H9 (cell line): Measurements from ENCODE around the gene MRPL40. TPM values are rescaled to one million over a fixed set of nuclear protein-coding genes. Genes with fewer than 3 reads are reported as not detected.

Experiments
- DNase-seq: peaks from one replicate; pipeline ENCODE4 v3.0.0-alpha.2; 2017
- H2AFZ ChIP-seq: one replicate; pipeline ENCODE4 v1.6.1; 2013; ENCODE audit warnings: mild to moderate bottlenecking, low read length, control low read depth, moderate library complexity
- H2AK5ac ChIP-seq: 2 replicates; pipeline ENCODE4 v1.6.1; 2013; ENCODE audit warnings: low read length, control low read depth, mixed read lengths; ENCODE audit not compliant: insufficient read length
- H2BK120ac ChIP-seq: one replicate; pipeline ENCODE4 v1.6.1; 2013; ENCODE audit warnings: low read depth, mild to moderate bottlenecking, low read length, control low read depth, inconsistent platforms; ENCODE audit not compliant: poor library complexity, severe bottlenecking
- H2BK12ac ChIP-seq: 2 replicates; pipeline ENCODE4 v1.6.1; 2013; ENCODE audit warnings: low read length, control low read depth, mixed read lengths, low read depth; ENCODE audit not compliant: insufficient read length
- H2BK15ac ChIP-seq: 2 replicates; pipeline ENCODE4 v1.6.1; 2013; ENCODE audit warnings: low read depth, low read length, control low read depth
- H2BK20ac ChIP-seq: one replicate; pipeline ENCODE4 v1.6.1; 2013; ENCODE audit warnings: low read depth, mild to moderate bottlenecking, low read length, control low read depth, inconsistent platforms; ENCODE audit not compliant: poor library complexity, severe bottlenecking
- H2BK5ac ChIP-seq: 2 replicates; pipeline ENCODE4 v1.6.1; 2013; ENCODE audit warnings: low read length, control low read depth, mixed read lengths; ENCODE audit not compliant: insufficient read length
- H3K14ac ChIP-seq: 2 replicates; pipeline ENCODE4 v1.6.1; 2013; ENCODE audit warnings: low read length, control low read depth; ENCODE audit not compliant: insufficient read depth
- H3K18ac ChIP-seq: 2 replicates; pipeline ENCODE4 v1.6.1; 2013; ENCODE audit warnings: low read depth, mild to moderate bottlenecking, mixed read lengths, low read length, control low read depth; ENCODE audit not compliant: insufficient read length
- H3K23ac ChIP-seq: 2 replicates; pipeline ENCODE4 v1.6.1; 2013; ENCODE audit warnings: low read length, control low read depth, mixed read lengths, low read depth; ENCODE audit not compliant: insufficient read length
- H3K23me2 ChIP-seq: 2 replicates; pipeline ENCODE4 v1.6.1; 2013; ENCODE audit warnings: low read depth, mild to moderate bottlenecking, mixed read lengths, low read length, control low read depth; ENCODE audit not compliant: insufficient read length, poor library complexity, severe bottlenecking
- H3K27ac ChIP-seq: 2 replicates; pipeline ENCODE4 v1.5.1; 2013; ENCODE audit warnings: low read length, control low read depth, mixed read lengths, low read depth; ENCODE audit not compliant: insufficient read length
- H3K27me3 ChIP-seq: 2 replicates; pipeline ENCODE4 v1.6.1; 2013; ENCODE audit warnings: low read length, control low read depth, inconsistent platforms; ENCODE audit not compliant: insufficient read depth
- H3K4ac ChIP-seq: 2 replicates; pipeline ENCODE4 v1.6.1; 2013; ENCODE audit warnings: low read depth, mild to moderate bottlenecking, control low read depth, inconsistent platforms, low read length, moderate library complexity
- H3K4me1 ChIP-seq: 2 replicates; pipeline ENCODE4 v1.6.1; 2013; ENCODE audit warnings: low read length, control low read depth, inconsistent platforms; ENCODE audit not compliant: insufficient read depth
- H3K4me2 ChIP-seq: 2 replicates; pipeline ENCODE4 v1.6.1; 2013; ENCODE audit warnings: low read length, control low read depth, mixed read lengths; ENCODE audit not compliant: insufficient read length, insufficient read depth
- H3K56ac ChIP-seq: 2 replicates; pipeline ENCODE4 v1.6.1; 2013; ENCODE audit warnings: low read depth, mild to moderate bottlenecking, mixed read lengths, low read length, control low read depth; ENCODE audit not compliant: insufficient read length
- H3K79me1 ChIP-seq: 2 replicates; pipeline ENCODE4 v1.6.1; 2013; ENCODE audit warnings: low read depth, mild to moderate bottlenecking, moderate library complexity, low read length, control low read depth, inconsistent platforms; ENCODE audit not compliant: insufficient read depth, poor library complexity, severe bottlenecking
- H3K79me2 ChIP-seq: 2 replicates; pipeline ENCODE4 v1.6.1; 2013; ENCODE audit warnings: low read length, control low read depth, inconsistent platforms; ENCODE audit not compliant: insufficient read depth
- H3K9ac ChIP-seq: 2 replicates; pipeline ENCODE4 v1.6.1; 2013; ENCODE audit warnings: low read length, control low read depth, mixed read lengths; ENCODE audit not compliant: insufficient read length; ENCODE audit errors: extremely low read depth
- H3K9me3 ChIP-seq: one replicate; pipeline ENCODE4 v1.6.1; 2013; ENCODE audit warnings: low read depth, low read length, inconsistent platforms; ENCODE audit not compliant: control insufficient read depth
- H3T11ph ChIP-seq: one replicate; pipeline ENCODE4 v1.6.1; 2013; ENCODE audit warnings: mild to moderate bottlenecking, low read length, control low read depth, inconsistent platforms
- H4K20me1 ChIP-seq: one replicate; pipeline ENCODE4 v1.6.1; 2013; ENCODE audit not compliant: control insufficient read depth, insufficient read length, insufficient read depth
- H4K5ac ChIP-seq: 2 replicates; pipeline ENCODE4 v1.6.1; 2013; ENCODE audit warnings: low read depth, mild to moderate bottlenecking, mixed read lengths, low read length, control low read depth; ENCODE audit not compliant: insufficient read length
- H4K8ac ChIP-seq: replicated peaks from 2 replicates; pipeline ENCODE4 v1.6.1; 2013; ENCODE audit warnings: low read length, control low read depth, mixed read lengths, low read depth; ENCODE audit not compliant: insufficient read length
- H4K91ac ChIP-seq: 2 replicates; pipeline ENCODE4 v1.6.1; 2013; ENCODE audit warnings: low read depth, mild to moderate bottlenecking, moderate library complexity, mixed read lengths, low read length, control low read depth; ENCODE audit not compliant: insufficient read length
- H3K27ac Mint-ChIP-seq, 3 experiments: 2 replicates in 2 of 3; 3 replicates in 1 of 3; pipeline ENCODE4 v1.8.0; 2020 to 2021; ENCODE audit warnings: mixed read lengths in 3 of 3, mild to moderate bottlenecking in 1 of 3, moderate library complexity in 1 of 3
- H3K27me3 Mint-ChIP-seq: 2 replicates; pipeline ENCODE4 v1.8.0; 2021; ENCODE audit warnings: low read depth, mild to moderate bottlenecking, moderate library complexity, mixed read lengths
- H3K36me3 Mint-ChIP-seq, 3 experiments: 2 replicates in 2 of 3; 3 replicates in 1 of 3; pipeline ENCODE4 v1.8.0; 2020 to 2021; ENCODE audit warnings: low read depth in 3 of 3, mixed read lengths in 3 of 3; ENCODE audit not compliant: insufficient read depth in 1 of 3
- H3K4me1 Mint-ChIP-seq, 2 experiments: 2 replicates each; pipeline ENCODE4 v1.8.0; 2020; ENCODE audit warnings: mixed read lengths in 2 of 2
- H3K4me3 Mint-ChIP-seq, 2 experiments: 2 replicates in 1 of 2; 3 replicates in 1 of 2; pipeline ENCODE4 v1.8.0; 2020 to 2021; ENCODE audit warnings: mild to moderate bottlenecking in 2 of 2, mixed read lengths in 2 of 2, moderate library complexity in 1 of 2
- H3K9me3 Mint-ChIP-seq, 2 experiments: 2 replicates in 1 of 2; 3 replicates in 1 of 2; pipeline ENCODE4 v1.8.0; 2020; ENCODE audit warnings: mild to moderate bottlenecking in 2 of 2, mixed read lengths in 2 of 2, moderate library complexity in 1 of 2
- WGBS: extraction: QIAGEN DNeasy Blood & Tissue Kit; methylation state at CpG from one replicate; pipeline ENCODE4 v1.1.7; 2013; ENCODE audit warnings: missing lambda C conversion rate, low lambda C conversion rate, mixed read lengths; ENCODE audit not compliant: insufficient read length; ENCODE audit errors: extremely low coverage; 5-methylcytosine and 5-hydroxymethylcytosine counted together
- total RNA-seq: library from RNA; stranded (reverse); gene quantifications from 2 replicates; pipeline ENCODE4 v1.2.1, GENCODE V29; 2021
- TF ChIP-seq, protein P1 (sequence below): fragments of 200-600 bp; sonication (generic); conservative IDR thresholded peaks from 3 replicates; pipeline ENCODE4 v1.8.0; 2021; ENCODE audit warnings: antibody characterized with exemption, mild to moderate bottlenecking

MRPL40 gene
- total RNA-seq, 1 experiment from 2014 or later: 15.2 TPM

DNA sequence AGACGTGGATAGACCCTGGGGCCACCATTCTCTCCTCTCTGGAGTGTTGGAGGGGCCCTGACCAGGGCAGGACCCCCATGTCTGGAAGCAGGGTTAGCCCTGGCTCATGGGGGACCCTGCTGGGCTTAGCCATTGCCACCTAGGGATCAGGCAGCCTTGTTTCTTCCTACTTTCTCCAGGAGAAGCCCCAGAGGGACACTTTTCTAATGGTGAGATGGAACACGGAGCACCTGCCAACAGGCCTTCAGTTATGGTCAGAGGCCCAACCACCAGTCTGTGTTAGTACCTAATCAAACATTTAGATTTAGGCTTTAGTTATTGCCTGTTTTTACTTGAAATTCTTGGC, 17.1 kb downstream of the MRPL40 start:
- no CpG with 5 or more reads among the region's 2 CpGs for WGBS
- Histone ChIP-seq H4K5ac (no peak overlapping the region), H3K9me3 (no peaks in the 10 kb centered on the region), H2BK15ac (no peak overlapping the region), H3K23me2 (peaks cover 9% of the 10 kb centered on the region), H2BK5ac (no peak overlapping the region), H3K56ac (no peak overlapping the region), H3K79me2 (no peaks in the 10 kb centered on the region; the same call in 1 of the 2 replicates), H2BK120ac (no peak overlapping the region), H3K4me1 (no peaks in the 10 kb centered on the region), H3K4me2 (no peak overlapping the region), H3K9ac (no peak overlapping the region), H3K4ac (no peak overlapping the region), H2BK20ac (no peak overlapping the region), H4K91ac (no peak overlapping the region), H2AK5ac (no peak overlapping the region), H3K27ac (no peak overlapping the region), H4K20me1 (peaks cover 2% of the 10 kb centered on the region), H3K14ac (no peak overlapping the region), H3K27me3 (no peaks in the 10 kb centered on the region; the same call in 1 of the 2 replicates), H4K8ac (no peak overlapping the region), H3K79me1 (no peaks in the 10 kb centered on the region), H2AFZ (no peak overlapping the region), H2BK12ac (no peak overlapping the region), H3T11ph (no peak overlapping the region), H3K18ac (no peak overlapping the region), H3K23ac (no peak overlapping the region)
- H3K9me3 Mint-ChIP-seq: no peaks in the 10 kb centered on the region; a peak in 1 of 5 replicates
- no peak overlapping the region for H3K27ac Mint-ChIP-seq
- H3K36me3 Mint-ChIP-seq: peaks cover 14 to 66% (median 45%) of the 10 kb centered on the region in 3 experiments
- no peak for DNase-seq
- H3K4me3 Mint-ChIP-seq: peak overlapping the region in 1 of 2 experiments; percentile 51; a peak in 3 of 5 replicates
- H3K27me3 Mint-ChIP-seq: peaks cover 19% of the 10 kb centered on the region
- H3K4me1 Mint-ChIP-seq: peaks cover 16 to 18% of the 10 kb centered on the region in 2 experiments
- TF ChIP-seq, protein P1, sequence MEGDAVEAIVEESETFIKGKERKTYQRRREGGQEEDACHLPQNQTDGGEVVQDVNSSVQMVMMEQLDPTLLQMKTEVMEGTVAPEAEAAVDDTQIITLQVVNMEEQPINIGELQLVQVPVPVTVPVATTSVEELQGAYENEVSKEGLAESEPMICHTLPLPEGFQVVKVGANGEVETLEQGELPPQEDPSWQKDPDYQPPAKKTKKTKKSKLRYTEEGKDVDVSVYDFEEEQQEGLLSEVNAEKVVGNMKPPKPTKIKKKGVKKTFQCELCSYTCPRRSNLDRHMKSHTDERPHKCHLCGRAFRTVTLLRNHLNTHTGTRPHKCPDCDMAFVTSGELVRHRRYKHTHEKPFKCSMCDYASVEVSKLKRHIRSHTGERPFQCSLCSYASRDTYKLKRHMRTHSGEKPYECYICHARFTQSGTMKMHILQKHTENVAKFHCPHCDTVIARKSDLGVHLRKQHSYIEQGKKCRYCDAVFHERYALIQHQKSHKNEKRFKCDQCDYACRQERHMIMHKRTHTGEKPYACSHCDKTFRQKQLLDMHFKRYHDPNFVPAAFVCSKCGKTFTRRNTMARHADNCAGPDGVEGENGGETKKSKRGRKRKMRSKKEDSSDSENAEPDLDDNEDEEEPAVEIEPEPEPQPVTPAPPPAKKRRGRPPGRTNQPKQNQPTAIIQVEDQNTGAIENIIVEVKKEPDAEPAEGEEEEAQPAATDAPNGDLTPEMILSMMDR: no peak
